Caki2 (cell line): Measurements from ENCODE around the gene EIF3CL. TPM values are rescaled to one million over a fixed set of nuclear protein-coding genes. Genes with fewer than 3 reads are reported as not detected.
"Not testable (repeated sequence)": the region's sequence is repeated elsewhere in the genome, so short reads cannot be mapped to it uniquely, and the experiment has no call there.

Experiments
- DNase-seq: peaks from one replicate; pipeline ENCODE4 v3.0.0-alpha.2; 2015; ENCODE audit warnings: low read depth
- in situ Hi-C: cut with HindIII; loops from 2 replicates; pipeline ENCODE4 v1.10.0; 2016; ENCODE audit warnings: low sequenced_read_pairs, low pct_unique_long_range_greater_than_20kb, mixed read lengths
- total RNA-seq: library from RNA; depleted of rRNA; stranded (reverse); fragments of >200 nt; shearing (Covaris generic); gene quantifications from 2 replicates; pipeline ENCODE4 v1.2.3, GENCODE V29; 2014; ENCODE audit warnings: low replicate concordance; rRNA removed

The EIF3CL gene
- total RNA-seq, 1 experiment from 2014 or later, result 86.7 TPM

- DNase-seq, in situ Hi-C loops: not testable (repeated sequence)
Measured at GRCh38 chr16:28364268-28365173, 39.1 kb downstream of the EIF3CL start.

- in situ Hi-C loops, result not testable (repeated sequence)
Measured at GRCh38 chr16:28363408-28363807, 40.2 kb downstream of the EIF3CL start, which contains the start of gene NPIPB6. Gene NPIPB6, minus strand, starts transcription at chr16:28363508. Its CDS starts 686 bp downstream, at chr16:28362822.

GRCh38 chr16:28362600-28362999, 41.0 kb downstream of the EIF3CL start:
- DNase-seq, in situ Hi-C loops: not testable (repeated sequence)

More at GRCh38 chr16:28363408-28363807, 40.2 kb downstream of the EIF3CL start, which contains the start of gene NPIPB6:
- not testable (repeated sequence) for DNase-seq

GRCh38 chr16:28338230-28338629, 65.4 kb downstream of the EIF3CL start:
- in situ Hi-C loops, DNase-seq: not testable (repeated sequence)

GRCh38 chr16:28336940-28337710, 66.5 kb downstream of the EIF3CL start:
- peak; percentile 62 for DNase-seq
- in situ Hi-C loops, result not testable (repeated sequence)

- in situ Hi-C loops, DNase-seq: not testable (repeated sequence)
Measured at GRCh38 chr16:28335678-28336077, 68.0 kb downstream of the EIF3CL start.

GRCh38 chr16:28332632-28333031, 71.0 kb downstream of the EIF3CL start:
- in situ Hi-C loops, DNase-seq: not testable (repeated sequence)

- in situ Hi-C loops, DNase-seq: not testable (repeated sequence)
Measured at GRCh38 chr16:28330981-28331380, 72.7 kb downstream of the EIF3CL start.

GRCh38 chr16:28330232-28330631, 73.4 kb downstream of the EIF3CL start:
- in situ Hi-C loops, DNase-seq: not testable (repeated sequence)

Other genes with a start within 250 kb of the EIF3CL start
- 80.9 and 122 TPM in 2 replicates for gene XPO6, start 191.9 kb downstream of the EIF3CL start, total RNA-seq
- gene SBK1, start 111.3 kb downstream of the EIF3CL start, total RNA-seq, result 0.06 and 0.27 TPM in 2 replicates
- gene NPIPB6, start 40.3 kb downstream of the EIF3CL start, total RNA-seq, result 0.32 TPM in 1 of 2 replicates, not detected in the other
- not detected in 2 replicates for gene NPIPB7, start 68.5 kb upstream of the EIF3CL start, total RNA-seq
- gene CLN3, start 88.2 kb upstream of the EIF3CL start, total RNA-seq, result 7.9 and 34.6 TPM in 2 replicates
- not detected in 2 replicates for gene APOBR, start 90.8 kb upstream of the EIF3CL start, total RNA-seq
- gene IL27, start 103.0 kb upstream of the EIF3CL start, total RNA-seq, result not detected in 2 replicates
- gene NUPR1, start 135.1 kb upstream of the EIF3CL start, total RNA-seq, result 5.8 and 9.4 TPM in 2 replicates
- 7.1 and 17.2 TPM in 2 replicates for gene SGF29, start 150.1 kb upstream of the EIF3CL start, total RNA-seq
- not detected in 2 replicates for gene SULT1A2, start 193.2 kb upstream of the EIF3CL start, total RNA-seq
- gene SULT1A1, start 206.2 kb upstream of the EIF3CL start, total RNA-seq, result 232 and 257 TPM in 2 replicates
- not detected in 2 replicates for gene NPIPB8, start 234.2 kb upstream of the EIF3CL start, total RNA-seq